ENCODE measurements around the gene RRAS.
A peak's percentile ranks its signal among the peaks of the same experiment; 100 is the strongest.

RRAS gene

GRCh38 chr19:49687150-49687549, 47.2 kb upstream of the RRAS start:
- TF ChIP-seq SIN3A (IDR thresholded peaks at IDR 0.05; ENCODE audit: borderline replicate concordance, insufficient read depth, low read length) = no peak
- TF ChIP-seq REST (IDR thresholded peaks at IDR 0.05; ENCODE audit: insufficient read depth in 1 of 2, low read depth in 2 of 2, low read length in 2 of 2) = no peak
- no peak for TF ChIP-seq POLR2AphosphoS5 (IDR thresholded peaks at IDR 0.05; ENCODE audit: low read depth, low read length)
- TF ChIP-seq TAF1 (IDR thresholded peaks at IDR 0.05; ENCODE audit: borderline replicate concordance, insufficient read depth, low read length) = no peak
- TF ChIP-seq FOXP2 (optimal IDR thresholded peaks at IDR 0.05; ENCODE audit: borderline replicate concordance, extremely low read depth, extremely low read length, insufficient read depth) = no peak

- no peak for TF ChIP-seq TAF1 (IDR thresholded peaks at IDR 0.05; ENCODE audit: borderline replicate concordance, insufficient read depth, low read length)
- TF ChIP-seq POLR2AphosphoS5 (IDR thresholded peaks at IDR 0.05; ENCODE audit: low read depth, low read length) = no peak
- no peak for TF ChIP-seq SIN3A (IDR thresholded peaks at IDR 0.05; ENCODE audit: borderline replicate concordance, insufficient read depth, low read length)
- TF ChIP-seq REST (IDR thresholded peaks at IDR 0.05; ENCODE audit: insufficient read depth in 1 of 2, low read depth in 2 of 2, low read length in 2 of 2) = no peak
- no peak for TF ChIP-seq FOXP2 (optimal IDR thresholded peaks at IDR 0.05; ENCODE audit: borderline replicate concordance, extremely low read depth, extremely low read length, insufficient read depth)
These were observed 46.7 kb upstream of the RRAS start for GRCh38 chr19:49686503-49687088.

GRCh38 chr19:49685845-49686332, 45.9 kb upstream of the RRAS start:
- peak; percentile 8 for TF ChIP-seq FOXP2 (optimal IDR thresholded peaks at IDR 0.05; ENCODE audit: borderline replicate concordance, extremely low read depth, extremely low read length, insufficient read depth)
- TF ChIP-seq TAF1 (IDR thresholded peaks at IDR 0.05; ENCODE audit: borderline replicate concordance, insufficient read depth, low read length) = no peak

GRCh38 chr19:49684983-49685553, 45.1 kb upstream of the RRAS start:
- TF ChIP-seq SIN3A (IDR thresholded peaks at IDR 0.05; ENCODE audit: borderline replicate concordance, insufficient read depth, low read length) = no peak
- TF ChIP-seq TAF1 (IDR thresholded peaks at IDR 0.05; ENCODE audit: borderline replicate concordance, insufficient read depth, low read length) = no peak
- TF ChIP-seq REST (IDR thresholded peaks at IDR 0.05; ENCODE audit: insufficient read depth in 1 of 2, low read depth in 2 of 2, low read length in 2 of 2) = no peak
- no peak for TF ChIP-seq POLR2AphosphoS5 (IDR thresholded peaks at IDR 0.05; ENCODE audit: low read depth, low read length)
- no peak for TF ChIP-seq FOXP2 (optimal IDR thresholded peaks at IDR 0.05; ENCODE audit: borderline replicate concordance, extremely low read depth, extremely low read length, insufficient read depth)

GRCh38 chr19:49684251-49684982, 44.5 kb upstream of the RRAS start:
- TF ChIP-seq FOXP2 (optimal IDR thresholded peaks at IDR 0.05; ENCODE audit: borderline replicate concordance, extremely low read depth, extremely low read length, insufficient read depth) = no peak
- TF ChIP-seq SIN3A (IDR thresholded peaks at IDR 0.05; ENCODE audit: borderline replicate concordance, insufficient read depth, low read length) = no peak
- no peak for TF ChIP-seq POLR2AphosphoS5 (IDR thresholded peaks at IDR 0.05; ENCODE audit: low read depth, low read length)
- TF ChIP-seq REST (IDR thresholded peaks at IDR 0.05; ENCODE audit: insufficient read depth in 1 of 2, low read depth in 2 of 2, low read length in 2 of 2) = no peak
- no peak for TF ChIP-seq TAF1 (IDR thresholded peaks at IDR 0.05; ENCODE audit: borderline replicate concordance, insufficient read depth, low read length)

Data from PFSK-1 (cell line).